HG03469 (cell line): Measurements from ENCODE around the gene ADAT2.

ENCODE experiments used
- ATAC-seq: cut with Tn5 transposase; IDR thresholded peaks from one replicate; pipeline ENCODE4 v1.9.1; 2021; ENCODE audit warnings: mild to moderate bottlenecking, moderate library complexity, moderate number of reproducible peaks; ENCODE audit not compliant: unreplicated experiment

Gene ADAT2

GRCh38 chr6:143399176-143399575 lies 51.3 kb downstream of the ADAT2 start:
- no peak for ATAC-seq

- ATAC-seq, result no peak
Observed at GRCh38 chr6:143397227-143398222, 53.0 kb downstream of the ADAT2 start.

- ATAC-seq, result no peak
Observed at GRCh38 chr6:143396497-143397226, 53.8 kb downstream of the ADAT2 start.

- no peak for ATAC-seq
Observed at GRCh38 chr6:143395699-143396098, 54.8 kb downstream of the ADAT2 start.

GRCh38 chr6:143394389-143394788 lies 56.1 kb downstream of the ADAT2 start:
- ATAC-seq, result no peak

GRCh38 chr6:143390278-143390677 lies 60.2 kb downstream of the ADAT2 start:
- no peak for ATAC-seq

- ATAC-seq, result no peak
Observed at GRCh38 chr6:143385636-143386035, 64.9 kb downstream of the ADAT2 start.

GRCh38 chr6:143376861-143377260 lies 73.6 kb downstream of the ADAT2 start:
- ATAC-seq, result no peak

GRCh38 chr6:143376375-143376774 lies 74.1 kb downstream of the ADAT2 start:
- no peak for ATAC-seq

GRCh38 chr6:143375022-143375585 lies 75.4 kb downstream of the ADAT2 start:
- no peak for ATAC-seq

GRCh38 chr6:143374014-143374413 lies 76.5 kb downstream of the ADAT2 start:
- no peak for ATAC-seq
